ENCODE results near the gene RYR1. TPM values are rescaled to one million over a fixed set of nuclear protein-coding genes. Genes with fewer than 3 reads are reported as not detected.
A peak's percentile ranks its signal among the peaks of the same experiment; 100 is the strongest.

Gene RYR1
- polyA plus RNA-seq, 3 donors: 0.76 to 2.1 (median 2.1) TPM

- H3K4me3 ChIP-seq (replicated peaks in 1 of 3; ENCODE audit: low read depth in 2 of 3, low read length in 3 of 3): no peak overlapping the region
- no peak for DNase-seq
- Mint-ChIP-seq H3K9me3 (peaks cover 0 to 2% (median 0%) of the 10 kb centered on the region in 7 donors), H3K4me3 (no peak overlapping the region), H3K36me3 (peaks cover 37 to 68% of the 10 kb centered on the region in 2 donors), H3K4me1 (peaks cover 21% of the 10 kb centered on the region), H3K27me3 (ENCODE audit: low read depth in 3 of 3) (peaks cover 0 to 1% (median 0%) of the 10 kb centered on the region in 3 donors), H3K27ac (peak overlapping the region in 3 of 7 donors; percentile 27 to 92 (median 61))
- H3K9ac ChIP-seq (ENCODE audit: insufficient read depth, low read length, poor library complexity, severe bottlenecking): no peak overlapping the region
- TF ChIP-seq, protein P1, sequence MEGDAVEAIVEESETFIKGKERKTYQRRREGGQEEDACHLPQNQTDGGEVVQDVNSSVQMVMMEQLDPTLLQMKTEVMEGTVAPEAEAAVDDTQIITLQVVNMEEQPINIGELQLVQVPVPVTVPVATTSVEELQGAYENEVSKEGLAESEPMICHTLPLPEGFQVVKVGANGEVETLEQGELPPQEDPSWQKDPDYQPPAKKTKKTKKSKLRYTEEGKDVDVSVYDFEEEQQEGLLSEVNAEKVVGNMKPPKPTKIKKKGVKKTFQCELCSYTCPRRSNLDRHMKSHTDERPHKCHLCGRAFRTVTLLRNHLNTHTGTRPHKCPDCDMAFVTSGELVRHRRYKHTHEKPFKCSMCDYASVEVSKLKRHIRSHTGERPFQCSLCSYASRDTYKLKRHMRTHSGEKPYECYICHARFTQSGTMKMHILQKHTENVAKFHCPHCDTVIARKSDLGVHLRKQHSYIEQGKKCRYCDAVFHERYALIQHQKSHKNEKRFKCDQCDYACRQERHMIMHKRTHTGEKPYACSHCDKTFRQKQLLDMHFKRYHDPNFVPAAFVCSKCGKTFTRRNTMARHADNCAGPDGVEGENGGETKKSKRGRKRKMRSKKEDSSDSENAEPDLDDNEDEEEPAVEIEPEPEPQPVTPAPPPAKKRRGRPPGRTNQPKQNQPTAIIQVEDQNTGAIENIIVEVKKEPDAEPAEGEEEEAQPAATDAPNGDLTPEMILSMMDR (IDR thresholded peaks at IDR 0.05): no peak
- no peaks in the 10 kb centered on the region for H3K9me3 ChIP-seq (replicated peaks in 1 of 2; ENCODE audit: control insufficient read depth in 1 of 2, insufficient read depth in 1 of 2, low read length in 2 of 2)
- peaks cover 15% of the 10 kb centered on the region for H4K20me1 ChIP-seq (ENCODE audit: insufficient read depth, low read length)
- peaks cover 10 to 17% of the 10 kb centered on the region in 2 donors for H3K4me1 ChIP-seq (ENCODE audit: control insufficient read depth in 1 of 2, insufficient read depth in 2 of 2, low read length in 2 of 2)
- H3K27me3 ChIP-seq (ENCODE audit: control insufficient read depth in 2 of 2, insufficient read depth in 2 of 2, low read length in 2 of 2): no peaks in the 10 kb centered on the region
- H3K4me2 ChIP-seq (replicated peaks; ENCODE audit: extremely low read depth, low read length, poor library complexity, severe bottlenecking): no peak overlapping the region
- peaks cover 35 to 57% of the 10 kb centered on the region in 2 donors for H3K36me3 ChIP-seq (replicated peaks in 1 of 2; ENCODE audit: control insufficient read depth in 1 of 2, insufficient read depth in 2 of 2, low read length in 2 of 2)
- intact Hi-C loops (cut with micrococcal nuclease): loop anchor here (2.0 to 10.0 kb wide), 4 partner anchors 91 to 299 kb away; partner anchors contain the start of genes FAM98C (in 2 of the 2), MRPS12 (in 1 of the 2) and SARS2 (in 1 of the 2)
- H3K79me2 ChIP-seq (ENCODE audit: insufficient read depth, low read length): no peaks in the 10 kb centered on the region
- WGBS (ENCODE audit: insufficient coverage): 95% methylated on average over 15 of the region's 17 CpGs
- H2AFZ ChIP-seq (ENCODE audit: insufficient read depth, low read depth, low read length, poor library complexity, severe bottlenecking): no peak overlapping the region
- peak overlapping the region in 1 of 2 donors; percentile 36 for H3K27ac ChIP-seq (ENCODE audit: low read depth in 1 of 2, low read length in 2 of 2)
Measured at GRCh38 chr19:38635483-38636399, 202.2 kb downstream of the RYR1 start.

Other genes starting within 250 kb of the RYR1 start
- gene DPF1, start 209.5 kb upstream of the RYR1 start, polyA plus RNA-seq: not detected
- not detected for gene PPP1R14A, start 177.3 kb upstream of the RYR1 start, polyA plus RNA-seq
- 100 to 1,000 TPM in 2 of 3 donors, 10 to 100 TPM in 1; 42.9 to 139 (median 114) TPM for gene SPINT2, start 169.1 kb upstream of the RYR1 start, polyA plus RNA-seq
- gene C19orf33, start 129.4 kb upstream of the RYR1 start, polyA plus RNA-seq: under 1 TPM; 0.43 to 0.73 (median 0.69) TPM
- gene YIF1B, start 117.7 kb upstream of the RYR1 start, polyA plus RNA-seq: 10 to 100 TPM; 79.4 to 90.5 (median 86.1) TPM
- gene KCNK6, start 113.8 kb upstream of the RYR1 start, polyA plus RNA-seq: 10 to 100 TPM in 1 of 3 donors, 1 to 10 TPM in 2; 7.3 to 21.5 (median 8.7) TPM
- 1 to 10 TPM; 3.9 to 6.6 (median 4.6) TPM for gene CATSPERG, start 97.9 kb upstream of the RYR1 start, polyA plus RNA-seq
- 100 to 1,000 TPM; 148 to 207 (median 179) TPM for gene PSMD8, start 59.1 kb upstream of the RYR1 start, polyA plus RNA-seq
- gene GGN, start 45.7 kb upstream of the RYR1 start, polyA plus RNA-seq: under 1 TPM in 2 of 3 donors, not detected in 1; 0.12 to 0.56 TPM
- gene SPRED3, start 45.0 kb upstream of the RYR1 start, polyA plus RNA-seq: under 1 TPM in 1 of 3 donors, not detected in 2; 0.33 TPM
- 10 to 100 TPM in 2 of 3 donors, 1 to 10 TPM in 1; 8.5 to 41.0 (median 12.6) TPM for gene FAM98C, start 30.6 kb upstream of the RYR1 start, polyA plus RNA-seq
- gene RASGRP4, start 7.5 kb upstream of the RYR1 start, polyA plus RNA-seq: 100 to 1,000 TPM in 1 of 3 donors, 10 to 100 TPM in 2; 30.2 to 141 (median 50.3) TPM
- 10 to 100 TPM; 19.8 to 41.3 (median 22.4) TPM for gene MAP4K1, start 184.3 kb downstream of the RYR1 start, polyA plus RNA-seq
- 1,000 to 10,000 TPM in 1 of 3 donors, 100 to 1,000 TPM in 2; 326 to 1,088 (median 381) TPM for gene EIF3K, start 185.5 kb downstream of the RYR1 start, polyA plus RNA-seq
- 100 to 1,000 TPM in 1 of 3 donors, 10 to 100 TPM in 1, 1 to 10 TPM in 1; 8.4 to 177 (median 16.0) TPM for gene ACTN4, start 214.0 kb downstream of the RYR1 start, polyA plus RNA-seq